ENCODE results near the gene EFCC1.

DNA sequence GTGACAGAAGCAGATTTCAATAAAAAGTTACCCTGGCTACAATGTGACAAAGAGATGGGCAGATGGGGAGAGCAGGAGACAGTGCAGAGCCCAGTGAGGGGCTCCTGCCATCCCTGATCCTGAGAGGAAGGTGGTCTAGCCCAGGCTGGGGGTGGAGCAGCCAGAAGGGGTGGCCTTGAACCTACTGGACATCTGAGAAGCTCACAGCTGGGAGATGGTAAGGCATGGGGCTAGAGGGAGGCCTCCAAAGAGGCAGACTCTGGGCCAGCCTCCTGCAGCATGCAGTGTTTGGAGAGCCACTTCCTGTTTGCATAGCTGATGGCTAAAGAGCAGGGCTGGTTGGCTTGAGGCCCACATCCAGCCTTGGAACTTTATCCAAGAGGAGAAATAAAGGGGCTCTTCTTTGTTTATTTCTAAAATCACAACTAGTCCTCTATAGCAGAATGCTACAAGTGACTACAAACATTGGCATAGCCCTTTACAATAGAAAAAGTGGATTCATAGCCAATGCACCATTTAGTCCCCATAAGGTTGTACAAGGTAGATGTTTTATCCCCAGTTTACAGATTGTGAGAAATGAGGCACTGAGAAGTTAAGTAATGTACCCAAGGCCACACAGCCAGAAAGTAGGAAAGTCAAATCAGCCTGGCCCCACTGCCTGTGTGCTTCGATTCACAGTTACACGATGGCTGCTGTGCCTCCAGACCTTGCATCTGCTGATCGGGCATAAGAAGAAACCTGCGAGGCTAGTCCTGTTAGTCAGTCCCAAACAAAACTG lies 4.6 kb downstream of the EFCC1 start:
- TF ChIP-seq KDM5A (IDR thresholded peaks at IDR 0.05; ENCODE audit: low read length) (no peak), TCF12 (IDR thresholded peaks at IDR 0.05; ENCODE audit: low read depth, low read length) (no peak), EGR1 (IDR thresholded peaks at IDR 0.05; ENCODE audit: borderline replicate concordance, low read depth, low read length) (no peak)
- TF ChIP-seq, protein P1, sequence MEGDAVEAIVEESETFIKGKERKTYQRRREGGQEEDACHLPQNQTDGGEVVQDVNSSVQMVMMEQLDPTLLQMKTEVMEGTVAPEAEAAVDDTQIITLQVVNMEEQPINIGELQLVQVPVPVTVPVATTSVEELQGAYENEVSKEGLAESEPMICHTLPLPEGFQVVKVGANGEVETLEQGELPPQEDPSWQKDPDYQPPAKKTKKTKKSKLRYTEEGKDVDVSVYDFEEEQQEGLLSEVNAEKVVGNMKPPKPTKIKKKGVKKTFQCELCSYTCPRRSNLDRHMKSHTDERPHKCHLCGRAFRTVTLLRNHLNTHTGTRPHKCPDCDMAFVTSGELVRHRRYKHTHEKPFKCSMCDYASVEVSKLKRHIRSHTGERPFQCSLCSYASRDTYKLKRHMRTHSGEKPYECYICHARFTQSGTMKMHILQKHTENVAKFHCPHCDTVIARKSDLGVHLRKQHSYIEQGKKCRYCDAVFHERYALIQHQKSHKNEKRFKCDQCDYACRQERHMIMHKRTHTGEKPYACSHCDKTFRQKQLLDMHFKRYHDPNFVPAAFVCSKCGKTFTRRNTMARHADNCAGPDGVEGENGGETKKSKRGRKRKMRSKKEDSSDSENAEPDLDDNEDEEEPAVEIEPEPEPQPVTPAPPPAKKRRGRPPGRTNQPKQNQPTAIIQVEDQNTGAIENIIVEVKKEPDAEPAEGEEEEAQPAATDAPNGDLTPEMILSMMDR (IDR thresholded peaks at IDR 0.05; ENCODE audit: control extremely low read depth in 1 of 3, insufficient read depth in 1 of 3, low read depth in 1 of 3, low read length in 3 of 3), result no peak
